Measurements from ENCODE around the gene LRRC74A. TPM values are rescaled to one million over a fixed set of nuclear protein-coding genes. Genes with fewer than 3 reads are reported as not detected.

LRRC74A gene
- total and polyA plus RNA-seq, 2 experiments from 2014 or later: not detected

DNA sequence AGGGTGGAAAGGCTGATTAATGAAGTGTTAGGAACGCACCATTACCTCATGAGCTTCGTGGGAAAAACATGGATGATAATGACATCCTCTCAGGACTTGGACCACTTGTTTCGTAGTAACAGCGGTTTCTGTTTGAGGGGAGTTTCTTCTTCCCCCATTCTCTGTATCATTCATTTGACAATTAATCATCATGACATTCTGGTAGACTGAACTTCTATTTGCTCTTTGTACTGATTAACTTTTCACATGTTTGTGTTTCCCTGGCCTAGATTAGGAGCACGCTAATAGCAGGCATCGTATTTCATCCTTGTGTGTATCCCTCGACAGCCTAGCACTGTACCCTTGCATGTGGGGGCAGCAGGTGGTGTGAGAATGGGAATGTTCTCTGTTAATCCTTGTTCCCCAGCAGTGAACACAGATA lies 8.0 kb downstream of the LRRC74A start:
- Histone ChIP-seq H3K27me3 (no peaks in the 10 kb centered on the region), H3K4me2 (peak overlapping the region; percentile 35), H3K27ac (peak overlapping the region; percentile 15), H2AFZ (no peak overlapping the region), H3K9me2 (replicated peaks; ENCODE audit: insufficient read depth) (no peaks in the 10 kb centered on the region), H3K36me3 (replicated peaks; ENCODE audit: insufficient read depth, low read depth) (no peaks in the 10 kb centered on the region), H4K20me1 (ENCODE audit: insufficient read depth, poor library complexity, severe bottlenecking) (no peaks in the 10 kb centered on the region), H3K9me3 (ENCODE audit: low read depth) (no peaks in the 10 kb centered on the region), H3K4me3 (no peak overlapping the region), H3K4me1 (ENCODE audit: insufficient read depth) (no peaks in the 10 kb centered on the region), H3K79me2 (no peaks in the 10 kb centered on the region)
- peak; percentile 44 for DNase-seq (ENCODE audit: low spot score)
- WGBS (ENCODE audit: low lambda C conversion rate, missing lambda C conversion rate): 34% methylated on average over 7 of the region's 7 CpGs
- TF ChIP-seq, protein P1, sequence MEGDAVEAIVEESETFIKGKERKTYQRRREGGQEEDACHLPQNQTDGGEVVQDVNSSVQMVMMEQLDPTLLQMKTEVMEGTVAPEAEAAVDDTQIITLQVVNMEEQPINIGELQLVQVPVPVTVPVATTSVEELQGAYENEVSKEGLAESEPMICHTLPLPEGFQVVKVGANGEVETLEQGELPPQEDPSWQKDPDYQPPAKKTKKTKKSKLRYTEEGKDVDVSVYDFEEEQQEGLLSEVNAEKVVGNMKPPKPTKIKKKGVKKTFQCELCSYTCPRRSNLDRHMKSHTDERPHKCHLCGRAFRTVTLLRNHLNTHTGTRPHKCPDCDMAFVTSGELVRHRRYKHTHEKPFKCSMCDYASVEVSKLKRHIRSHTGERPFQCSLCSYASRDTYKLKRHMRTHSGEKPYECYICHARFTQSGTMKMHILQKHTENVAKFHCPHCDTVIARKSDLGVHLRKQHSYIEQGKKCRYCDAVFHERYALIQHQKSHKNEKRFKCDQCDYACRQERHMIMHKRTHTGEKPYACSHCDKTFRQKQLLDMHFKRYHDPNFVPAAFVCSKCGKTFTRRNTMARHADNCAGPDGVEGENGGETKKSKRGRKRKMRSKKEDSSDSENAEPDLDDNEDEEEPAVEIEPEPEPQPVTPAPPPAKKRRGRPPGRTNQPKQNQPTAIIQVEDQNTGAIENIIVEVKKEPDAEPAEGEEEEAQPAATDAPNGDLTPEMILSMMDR (IDR thresholded peaks at IDR 0.05; ENCODE audit: poor library complexity): no peak
- TF ChIP-seq EZH2phosphoT487 (IDR thresholded peaks at IDR 0.05; ENCODE audit: low read depth, severe bottlenecking, unreplicated experiment) (no peak), EZH2 (IDR thresholded peaks at IDR 0.05; ENCODE audit: borderline replicate concordance) (no peak)

DNA sequence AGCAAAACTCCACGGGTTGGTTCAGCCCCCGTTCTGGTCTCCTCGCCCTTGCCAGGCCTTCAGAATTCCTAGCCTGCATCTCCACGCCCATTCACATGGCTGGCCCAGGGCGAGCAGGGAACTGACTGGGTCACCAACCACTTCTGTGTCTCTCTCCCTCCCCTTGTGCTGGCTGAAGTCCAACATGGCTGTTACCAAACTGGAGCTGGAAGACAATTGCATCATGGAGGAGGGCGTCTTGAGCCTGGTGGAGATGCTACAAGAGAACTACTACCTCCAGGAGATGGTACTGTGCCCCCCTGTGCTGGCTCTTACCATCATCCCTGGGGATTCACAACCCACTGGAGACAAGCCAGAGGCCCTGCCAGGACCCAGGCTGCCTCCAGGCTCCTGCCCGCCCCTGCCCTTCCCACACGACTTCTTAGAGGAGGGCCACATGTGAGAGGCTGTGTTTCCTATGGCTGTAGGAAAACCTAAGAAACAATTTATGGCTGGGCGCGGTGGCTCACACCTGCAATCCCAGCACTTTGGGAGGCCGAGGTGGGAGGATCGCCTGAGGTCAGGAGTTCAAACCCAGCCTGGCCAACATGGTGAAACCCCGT lies 9.9 kb downstream of the LRRC74A start:
- no peaks in the 10 kb centered on the region for H3K4me1 ChIP-seq (ENCODE audit: insufficient read depth)
- H3K27ac ChIP-seq: no peak overlapping the region
- no peaks in the 10 kb centered on the region for H3K36me3 ChIP-seq (replicated peaks; ENCODE audit: insufficient read depth, low read depth)
- 94% methylated on average over 13 of the region's 13 CpGs for WGBS (ENCODE audit: low lambda C conversion rate, missing lambda C conversion rate)
- no peak overlapping the region for H3K4me2 ChIP-seq
- H3K9me2 ChIP-seq (replicated peaks; ENCODE audit: insufficient read depth): no peaks in the 10 kb centered on the region
- H4K20me1 ChIP-seq (ENCODE audit: insufficient read depth, poor library complexity, severe bottlenecking): no peaks in the 10 kb centered on the region
- no peak overlapping the region for H2AFZ ChIP-seq
- no peak overlapping the region for H3K4me3 ChIP-seq
- no peak for DNase-seq (ENCODE audit: low spot score)
- H3K9me3 ChIP-seq (ENCODE audit: low read depth): no peaks in the 10 kb centered on the region
- TF ChIP-seq EZH2 (IDR thresholded peaks at IDR 0.05; ENCODE audit: borderline replicate concordance) (no peak), EZH2phosphoT487 (IDR thresholded peaks at IDR 0.05; ENCODE audit: low read depth, severe bottlenecking, unreplicated experiment) (no peak)
- TF ChIP-seq, protein P1 (IDR thresholded peaks at IDR 0.05; ENCODE audit: poor library complexity): no peak
- no peaks in the 10 kb centered on the region for H3K79me2 ChIP-seq
- H3K27me3 ChIP-seq: no peaks in the 10 kb centered on the region

DNA sequence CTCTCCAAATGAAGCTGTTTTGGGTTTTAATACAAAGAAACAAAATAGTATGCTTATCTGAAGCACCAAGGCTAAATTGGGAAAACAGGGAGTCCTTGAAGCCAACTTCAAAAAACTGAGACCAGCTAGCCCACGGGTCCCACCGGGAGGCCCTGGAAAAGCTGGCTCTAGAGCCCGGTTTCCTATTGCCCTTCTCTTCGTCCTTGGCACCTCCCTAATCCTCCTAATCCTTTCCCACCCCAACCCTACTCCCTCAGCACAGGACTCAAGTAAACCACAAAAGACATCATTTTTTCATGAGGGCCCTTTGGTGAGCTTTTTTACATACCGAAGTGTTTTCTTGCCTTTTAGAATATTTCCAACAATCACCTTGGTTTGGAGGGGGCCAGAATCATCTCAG lies 11.3 kb downstream of the LRRC74A start:
- Histone ChIP-seq H3K4me3 (no peak overlapping the region), H3K9me2 (replicated peaks; ENCODE audit: insufficient read depth) (no peaks in the 10 kb centered on the region), H3K9me3 (ENCODE audit: low read depth) (no peaks in the 10 kb centered on the region), H3K36me3 (replicated peaks; ENCODE audit: insufficient read depth, low read depth) (no peaks in the 10 kb centered on the region), H3K79me2 (no peaks in the 10 kb centered on the region), H3K4me2 (no peak overlapping the region), H3K27me3 (no peaks in the 10 kb centered on the region), H2AFZ (no peak overlapping the region), H3K4me1 (ENCODE audit: insufficient read depth) (no peaks in the 10 kb centered on the region), H4K20me1 (ENCODE audit: insufficient read depth, poor library complexity, severe bottlenecking) (no peaks in the 10 kb centered on the region), H3K27ac (no peak overlapping the region)
- TF ChIP-seq EZH2 (IDR thresholded peaks at IDR 0.05; ENCODE audit: borderline replicate concordance) (no peak), EZH2phosphoT487 (IDR thresholded peaks at IDR 0.05; ENCODE audit: low read depth, severe bottlenecking, unreplicated experiment) (no peak)
- TF ChIP-seq, protein P1 (IDR thresholded peaks at IDR 0.05; ENCODE audit: poor library complexity): no peak
- 50% methylated on average over 5 of the region's 5 CpGs for WGBS (ENCODE audit: low lambda C conversion rate, missing lambda C conversion rate)
- no peak for DNase-seq (ENCODE audit: low spot score)
